Measurements from ENCODE around the gene EFL1.
"Not testable (repeated sequence)": the region's sequence is repeated elsewhere in the genome, so short reads cannot be mapped to it uniquely, and the experiment has no call there.

- TF ChIP-seq, protein P1, sequence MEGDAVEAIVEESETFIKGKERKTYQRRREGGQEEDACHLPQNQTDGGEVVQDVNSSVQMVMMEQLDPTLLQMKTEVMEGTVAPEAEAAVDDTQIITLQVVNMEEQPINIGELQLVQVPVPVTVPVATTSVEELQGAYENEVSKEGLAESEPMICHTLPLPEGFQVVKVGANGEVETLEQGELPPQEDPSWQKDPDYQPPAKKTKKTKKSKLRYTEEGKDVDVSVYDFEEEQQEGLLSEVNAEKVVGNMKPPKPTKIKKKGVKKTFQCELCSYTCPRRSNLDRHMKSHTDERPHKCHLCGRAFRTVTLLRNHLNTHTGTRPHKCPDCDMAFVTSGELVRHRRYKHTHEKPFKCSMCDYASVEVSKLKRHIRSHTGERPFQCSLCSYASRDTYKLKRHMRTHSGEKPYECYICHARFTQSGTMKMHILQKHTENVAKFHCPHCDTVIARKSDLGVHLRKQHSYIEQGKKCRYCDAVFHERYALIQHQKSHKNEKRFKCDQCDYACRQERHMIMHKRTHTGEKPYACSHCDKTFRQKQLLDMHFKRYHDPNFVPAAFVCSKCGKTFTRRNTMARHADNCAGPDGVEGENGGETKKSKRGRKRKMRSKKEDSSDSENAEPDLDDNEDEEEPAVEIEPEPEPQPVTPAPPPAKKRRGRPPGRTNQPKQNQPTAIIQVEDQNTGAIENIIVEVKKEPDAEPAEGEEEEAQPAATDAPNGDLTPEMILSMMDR (optimal IDR thresholded peaks at IDR 0.05 in 1 of 3, IDR thresholded peaks at IDR 0.05 in 1 of 3, conservative IDR thresholded peaks at IDR 0.05 in 1 of 3; ENCODE audit: extremely low read depth in 1 of 3, insufficient read depth in 2 of 3, low read length in 3 of 3), result peak; percentile 5 to 30 (median 8)
- TF ChIP-seq EZH2 (IDR thresholded peaks at IDR 0.05; ENCODE audit: low read length), result not testable (repeated sequence)
Observed at GRCh38 chr15:82221535-82221934, 41.0 kb downstream of the EFL1 start.
